NCI-H345 treated with DMSO at 0.1 percent for 48 hours (cell line): ENCODE measurements around the gene WSCD2.

Source experiments
- DNase-seq: peaks from one replicate; lab custom pipeline; 2025; ENCODE audit not compliant: unreplicated experiment; lab: John Stamatoyannopoulos, UW

Gene WSCD2

GRCh38 chr12:108126212-108126611 is 2.9 kb upstream of the WSCD2 start:
- DNase-seq, result no peak

- no peak for DNase-seq
These were observed 2.0 kb upstream of the WSCD2 start for GRCh38 chr12:108126990-108127501.

- no peak for DNase-seq
These were observed 1.4 kb upstream of the WSCD2 start for GRCh38 chr12:108127654-108128053.

- no peak for DNase-seq
These were observed 669 bp upstream of the WSCD2 start for GRCh38 chr12:108128221-108129016.

- DNase-seq, result no peak
These were observed 1.9 kb downstream of the WSCD2 start for GRCh38 chr12:108131035-108131434.

- no peak for DNase-seq
These were observed 2.6 kb downstream of the WSCD2 start for GRCh38 chr12:108131657-108132126.

GRCh38 chr12:108133482-108133881 is 4.4 kb downstream of the WSCD2 start:
- DNase-seq, result no peak

- no peak for DNase-seq
These were observed 5.7 kb downstream of the WSCD2 start for GRCh38 chr12:108134744-108135143.

GRCh38 chr12:108135627-108136026 is 6.5 kb downstream of the WSCD2 start:
- DNase-seq, result no peak

- DNase-seq, result no peak
These were observed 7.6 kb downstream of the WSCD2 start for GRCh38 chr12:108136697-108137096.

GRCh38 chr12:108139454-108139853 is 10.4 kb downstream of the WSCD2 start:
- DNase-seq, result no peak

- no peak for DNase-seq
These were observed 11.4 kb downstream of the WSCD2 start for GRCh38 chr12:108140501-108140900.

GRCh38 chr12:108141600-108142130 is 12.6 kb downstream of the WSCD2 start:
- no peak for DNase-seq

- no peak for DNase-seq
These were observed 14.1 kb downstream of the WSCD2 start for GRCh38 chr12:108143144-108143543.

- DNase-seq, result no peak
These were observed 15.0 kb downstream of the WSCD2 start for GRCh38 chr12:108144080-108144479.

GRCh38 chr12:108145011-108145410 is 15.9 kb downstream of the WSCD2 start:
- no peak for DNase-seq

- DNase-seq, result no peak
These were observed 17.2 kb downstream of the WSCD2 start for GRCh38 chr12:108146035-108146893.

- DNase-seq, result no peak
These were observed 18.2 kb downstream of the WSCD2 start for GRCh38 chr12:108147279-108147678.

- DNase-seq, result no peak
These were observed 19.5 kb downstream of the WSCD2 start for GRCh38 chr12:108148521-108149074.

GRCh38 chr12:108150436-108150835 is 21.3 kb downstream of the WSCD2 start:
- no peak for DNase-seq

- DNase-seq, result no peak
These were observed 22.6 kb downstream of the WSCD2 start for GRCh38 chr12:108151533-108152169.
